ENCODE measurements around the gene BASP1.

GRCh38 chr5:17304282-17304681 lies 86.9 kb downstream of the BASP1 start:
- TF ChIP-seq GATA2 (IDR thresholded peaks at IDR 0.05; ENCODE audit: low read depth, low read length) = no peak
- no peak for TF ChIP-seq GATA3 (IDR thresholded peaks at IDR 0.05; ENCODE audit: low read depth, low read length)

Measured in SH-SY5Y (cell line).